A673 (cell line): ENCODE measurements around the gene PCK1.

Experiments
- CTCF ChIP-seq: fragments of 300-800, 200-600 bp; sonication (generic); conservative IDR thresholded peaks from 2 replicates; pipeline ENCODE4 v1.5.1; 2017; ENCODE audit warnings: low read depth, mild to moderate bottlenecking, antibody characterized with exemption, low read length, moderate library complexity, mixed read lengths
- EZH2 ChIP-seq: fragments of 200-600 bp; sonication (generic); IDR thresholded peaks from 2 replicates; pipeline ENCODE4 v1.6.1; 2017; ENCODE audit warnings: borderline replicate concordance, low read depth, mild to moderate bottlenecking, mixed read lengths, antibody characterized with exemption, low read length; ENCODE audit not compliant: poor library complexity, severe bottlenecking

- TF ChIP-seq CTCF: no peak
- no peak for TF ChIP-seq EZH2
Measured at GRCh38 chr20:57598060-57598459, 37.1 kb downstream of the PCK1 start.
